GM21737 (cell line): ENCODE data around the gene HECTD4.
"Not testable (repeated sequence)": the region's sequence is repeated elsewhere in the genome, so short reads cannot be mapped to it uniquely, and the experiment has no call there.

Experiments used
- ATAC-seq: cut with Tn5 transposase; IDR thresholded peaks from one replicate; pipeline ENCODE4 v1.9.1; 2021; ENCODE audit warnings: mild to moderate bottlenecking, moderate library complexity; ENCODE audit not compliant: unreplicated experiment

Gene HECTD4

GRCh38 chr12:112408621-112409020 is 26.4 kb upstream of the HECTD4 start:
- peak; percentile 5 for ATAC-seq

- ATAC-seq = not testable (repeated sequence)
Observed at GRCh38 chr12:112407683-112408082, 25.5 kb upstream of the HECTD4 start.

- no peak for ATAC-seq
Observed at GRCh38 chr12:112406519-112407488, 24.6 kb upstream of the HECTD4 start.

- ATAC-seq = no peak
Observed at GRCh38 chr12:112401903-112402498, 19.8 kb upstream of the HECTD4 start.

- ATAC-seq = no peak
Observed at GRCh38 chr12:112401054-112401453, 18.8 kb upstream of the HECTD4 start.

- ATAC-seq = no peak
Observed at GRCh38 chr12:112393328-112393727, 11.1 kb upstream of the HECTD4 start.

- ATAC-seq = not testable (repeated sequence)
Observed at GRCh38 chr12:112389922-112390654, 7.9 kb upstream of the HECTD4 start.

- no peak for ATAC-seq
Observed at GRCh38 chr12:112389228-112389627, 7.0 kb upstream of the HECTD4 start.

GRCh38 chr12:112386726-112387125 is 4.5 kb upstream of the HECTD4 start:
- ATAC-seq = no peak

GRCh38 chr12:112382866-112383265 is 635 bp upstream of the HECTD4 start:
- no peak for ATAC-seq

- peak; percentile 35 for ATAC-seq
Observed at GRCh38 chr12:112381406-112381882, 787 bp downstream of the HECTD4 start.

GRCh38 chr12:112380663-112381405 is 1.4 kb downstream of the HECTD4 start:
- no peak for ATAC-seq

- ATAC-seq = no peak
Observed at GRCh38 chr12:112375105-112375504, 7.1 kb downstream of the HECTD4 start.

- ATAC-seq = no peak
Observed at GRCh38 chr12:112374166-112374740, 8.0 kb downstream of the HECTD4 start.

- ATAC-seq = no peak
Observed at GRCh38 chr12:112370868-112371510, 11.2 kb downstream of the HECTD4 start.

GRCh38 chr12:112370199-112370598 is 12.0 kb downstream of the HECTD4 start:
- no peak for ATAC-seq

- ATAC-seq = no peak
Observed at GRCh38 chr12:112368856-112369255, 13.4 kb downstream of the HECTD4 start.

- no peak for ATAC-seq
Observed at GRCh38 chr12:112367965-112368364, 14.3 kb downstream of the HECTD4 start.

- no peak for ATAC-seq
Observed at GRCh38 chr12:112362310-112362709, 19.9 kb downstream of the HECTD4 start.

- no peak for ATAC-seq
Observed at GRCh38 chr12:112361271-112361670, 21.0 kb downstream of the HECTD4 start.
